Measurements from ENCODE around the gene FBXW8.

Gene FBXW8

DNA sequence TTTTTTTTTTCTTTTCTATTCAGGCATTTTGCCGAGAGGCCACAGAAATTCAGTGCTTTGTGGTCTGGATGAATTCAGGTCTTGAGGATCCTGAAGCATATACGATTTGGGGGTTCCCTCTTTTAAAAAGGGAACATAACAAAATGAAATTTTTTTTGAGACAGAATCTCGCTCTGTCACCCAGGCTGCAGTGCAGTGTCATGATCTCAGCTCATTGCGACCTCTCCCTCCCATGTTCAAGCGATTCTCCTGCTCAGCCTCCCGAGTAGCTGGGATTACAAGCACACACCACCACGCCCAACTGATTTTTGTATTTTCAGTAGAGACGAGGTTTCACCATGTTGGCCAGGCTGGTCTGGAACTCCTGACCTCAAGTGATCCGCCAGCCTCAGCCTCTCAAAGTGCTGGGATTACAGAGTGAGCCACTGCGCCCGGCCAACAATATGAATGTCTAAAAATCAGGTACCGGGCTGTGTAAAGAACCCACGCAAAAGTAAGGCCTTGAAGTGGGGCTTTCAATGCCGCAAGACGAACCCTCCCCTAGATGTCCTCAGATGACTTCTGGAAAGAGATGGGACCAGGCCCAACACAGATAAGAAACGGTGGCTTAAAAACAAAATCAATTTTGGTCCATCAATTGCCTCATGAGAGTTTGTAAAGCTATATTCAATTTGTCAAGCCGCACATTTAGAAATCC is 158.5 kb downstream of the FBXW8 start:
- H3K9me3 ChIP-seq (ENCODE audit: control insufficient read depth, insufficient read depth, low read depth, low read length): no peaks in the 10 kb centered on the region
- H3K4me3 ChIP-seq (ENCODE audit: low read depth, low read length): no peak overlapping the region
- ChIA-PET CTCF (no interaction called here), POLR2A (no interaction called here)
- no peak overlapping the region for H3K27ac ChIP-seq (ENCODE audit: extremely low read depth, low read depth, low read length)
- H3K36me3 ChIP-seq (ENCODE audit: control insufficient read depth in 2 of 2, insufficient read depth in 1 of 2, low read length in 2 of 2): no peaks in the 10 kb centered on the region
- TF ChIP-seq, protein P1, sequence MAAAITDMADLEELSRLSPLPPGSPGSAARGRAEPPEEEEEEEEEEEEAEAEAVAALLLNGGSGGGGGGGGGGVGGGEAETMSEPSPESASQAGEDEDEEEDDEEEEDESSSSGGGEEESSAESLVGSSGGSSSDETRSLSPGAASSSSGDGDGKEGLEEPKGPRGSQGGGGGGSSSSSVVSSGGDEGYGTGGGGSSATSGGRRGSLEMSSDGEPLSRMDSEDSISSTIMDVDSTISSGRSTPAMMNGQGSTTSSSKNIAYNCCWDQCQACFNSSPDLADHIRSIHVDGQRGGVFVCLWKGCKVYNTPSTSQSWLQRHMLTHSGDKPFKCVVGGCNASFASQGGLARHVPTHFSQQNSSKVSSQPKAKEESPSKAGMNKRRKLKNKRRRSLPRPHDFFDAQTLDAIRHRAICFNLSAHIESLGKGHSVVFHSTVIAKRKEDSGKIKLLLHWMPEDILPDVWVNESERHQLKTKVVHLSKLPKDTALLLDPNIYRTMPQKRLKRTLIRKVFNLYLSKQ (tag by site-specific recombination; IDR thresholded peaks at IDR 0.05; ENCODE audit: borderline replicate concordance): no peak
- TF ChIP-seq ZNF10 (tag by site-specific recombination; IDR thresholded peaks at IDR 0.05) (no peak), SETDB1 (IDR thresholded peaks at IDR 0.05; ENCODE audit: insufficient read length, low read length) (no peak), ZNF514 (tag by site-specific recombination; IDR thresholded peaks at IDR 0.05) (no peak), ZNF521 (tag by site-specific recombination; IDR thresholded peaks at IDR 0.05) (no peak), ZNF585B (tag by site-specific recombination; IDR thresholded peaks at IDR 0.05) (no peak), ZNF140 (tag by site-specific recombination; IDR thresholded peaks at IDR 0.05) (no peak), ZFP69B (tag by site-specific recombination; IDR thresholded peaks at IDR 0.05) (no peak), ZNF791 (tag by site-specific recombination; IDR thresholded peaks at IDR 0.05) (no peak)
- no peaks in the 10 kb centered on the region for H3K4me1 ChIP-seq (ENCODE audit: control insufficient read depth, insufficient read depth, low read length)

DNA sequence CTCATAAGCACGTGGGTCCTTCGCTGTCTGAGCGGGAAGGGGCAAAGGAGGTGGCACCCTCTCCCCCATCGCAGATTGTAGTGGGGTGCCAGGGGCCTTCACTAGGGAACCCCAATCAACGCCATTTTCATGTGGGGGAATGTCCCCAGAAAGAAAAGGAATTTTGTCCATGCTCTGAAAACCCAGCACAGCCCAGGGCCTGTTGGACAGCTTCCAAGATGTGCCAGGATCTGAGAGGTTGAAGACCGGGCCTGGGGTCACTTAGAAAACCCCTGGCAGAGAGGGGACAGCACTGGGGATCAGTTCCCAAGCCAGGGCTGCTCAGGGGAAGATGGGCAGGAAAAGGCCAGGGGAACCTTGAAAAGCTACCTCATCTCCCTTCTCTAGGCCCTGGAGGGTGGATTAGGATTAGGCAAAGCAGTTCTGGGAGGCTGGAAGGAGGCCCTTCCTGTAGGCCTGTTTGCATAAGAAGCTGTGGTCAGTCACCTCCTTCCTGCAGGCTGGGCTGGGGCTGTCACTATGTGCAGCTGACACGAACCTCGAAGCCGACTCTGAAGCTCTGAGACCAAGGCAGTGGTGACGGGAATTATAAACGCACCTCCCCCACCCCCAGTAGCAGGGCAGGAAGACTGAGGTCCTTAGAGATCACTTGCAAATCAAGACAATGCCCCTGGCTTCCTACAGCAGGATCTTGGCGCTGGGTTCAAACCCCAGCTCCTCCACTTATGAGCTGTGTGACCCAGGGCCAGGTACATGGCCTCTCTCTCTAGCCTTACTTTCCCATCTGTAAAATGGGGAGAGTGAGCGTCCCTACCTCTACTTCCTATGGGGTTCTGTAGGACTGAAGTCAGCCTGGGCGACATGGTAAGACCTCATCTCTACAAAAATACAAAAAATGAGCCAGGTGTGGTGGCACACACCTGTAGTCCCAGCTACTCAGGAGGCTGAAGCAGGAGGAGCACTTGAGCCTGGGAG is 159.5 kb downstream of the FBXW8 start:
- TF ChIP-seq, protein P2, sequence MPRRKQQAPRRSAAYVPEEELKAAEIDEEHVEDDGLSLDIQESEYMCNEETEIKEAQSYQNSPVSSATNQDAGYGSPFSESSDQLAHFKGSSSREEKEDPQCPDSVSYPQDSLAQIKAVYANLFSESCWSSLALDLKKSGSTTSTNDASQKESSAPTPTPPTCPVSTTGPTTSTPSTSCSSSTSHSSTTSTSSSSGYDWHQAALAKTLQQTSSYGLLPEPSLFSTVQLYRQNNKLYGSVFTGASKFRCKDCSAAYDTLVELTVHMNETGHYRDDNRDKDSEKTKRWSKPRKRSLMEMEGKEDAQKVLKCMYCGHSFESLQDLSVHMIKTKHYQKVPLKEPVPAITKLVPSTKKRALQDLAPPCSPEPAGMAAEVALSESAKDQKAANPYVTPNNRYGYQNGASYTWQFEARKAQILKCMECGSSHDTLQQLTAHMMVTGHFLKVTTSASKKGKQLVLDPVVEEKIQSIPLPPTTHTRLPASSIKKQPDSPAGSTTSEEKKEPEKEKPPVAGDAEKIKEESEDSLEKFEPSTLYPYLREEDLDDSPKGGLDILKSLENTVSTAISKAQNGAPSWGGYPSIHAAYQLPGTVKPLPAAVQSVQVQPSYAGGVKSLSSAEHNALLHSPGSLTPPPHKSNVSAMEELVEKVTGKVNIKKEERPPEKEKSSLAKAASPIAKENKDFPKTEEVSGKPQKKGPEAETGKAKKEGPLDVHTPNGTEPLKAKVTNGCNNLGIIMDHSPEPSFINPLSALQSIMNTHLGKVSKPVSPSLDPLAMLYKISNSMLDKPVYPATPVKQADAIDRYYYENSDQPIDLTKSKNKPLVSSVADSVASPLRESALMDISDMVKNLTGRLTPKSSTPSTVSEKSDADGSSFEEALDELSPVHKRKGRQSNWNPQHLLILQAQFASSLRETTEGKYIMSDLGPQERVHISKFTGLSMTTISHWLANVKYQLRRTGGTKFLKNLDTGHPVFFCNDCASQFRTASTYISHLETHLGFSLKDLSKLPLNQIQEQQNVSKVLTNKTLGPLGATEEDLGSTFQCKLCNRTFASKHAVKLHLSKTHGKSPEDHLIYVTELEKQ (tag by site-specific recombination; IDR thresholded peaks at IDR 0.05; ENCODE audit: borderline replicate concordance): no peak
- TF ChIP-seq ZNF707 (tag by site-specific recombination; IDR thresholded peaks at IDR 0.05): no peak
- Histone ChIP-seq H3K4me3 (ENCODE audit: low read depth, low read length) (no peak overlapping the region), H3K36me3 (ENCODE audit: control insufficient read depth in 2 of 2, insufficient read depth in 1 of 2, low read length in 2 of 2) (no peaks in the 10 kb centered on the region), H3K27ac (ENCODE audit: extremely low read depth, low read depth, low read length) (no peak overlapping the region), H3K4me1 (ENCODE audit: control insufficient read depth, insufficient read depth, low read length) (no peaks in the 10 kb centered on the region), H3K9me3 (ENCODE audit: control insufficient read depth, insufficient read depth, low read depth, low read length) (no peaks in the 10 kb centered on the region)
- ChIA-PET POLR2A (no interaction called here), CTCF (no interaction called here)

DNA sequence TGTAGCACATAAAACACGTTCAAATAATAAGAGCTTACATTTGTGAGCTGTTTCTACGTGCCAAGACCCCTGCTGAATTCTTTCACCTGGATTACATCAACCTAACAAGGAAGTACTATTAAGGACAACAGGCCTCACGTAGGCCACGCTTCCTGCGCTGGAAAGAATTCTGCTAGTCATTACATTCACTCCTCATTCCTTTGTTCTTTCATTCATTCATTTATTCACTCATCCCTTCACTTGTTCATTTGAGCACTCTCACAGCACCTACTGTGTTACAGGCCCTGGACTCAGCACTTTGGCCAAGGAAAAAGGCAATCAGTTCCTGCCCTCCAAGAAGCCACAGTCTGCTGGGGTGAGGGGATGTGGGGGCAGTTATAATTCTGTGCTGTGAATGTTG is 160.3 kb downstream of the FBXW8 start:
- Histone ChIP-seq H3K36me3 (ENCODE audit: control insufficient read depth in 2 of 2, insufficient read depth in 1 of 2, low read length in 2 of 2) (no peaks in the 10 kb centered on the region), H3K9me3 (ENCODE audit: control insufficient read depth, insufficient read depth, low read depth, low read length) (no peaks in the 10 kb centered on the region), H3K4me1 (ENCODE audit: control insufficient read depth, insufficient read depth, low read length) (no peaks in the 10 kb centered on the region), H3K4me3 (ENCODE audit: low read depth, low read length) (no peak overlapping the region), H3K27ac (ENCODE audit: extremely low read depth, low read depth, low read length) (no peak overlapping the region)
- TF ChIP-seq, protein P3, sequence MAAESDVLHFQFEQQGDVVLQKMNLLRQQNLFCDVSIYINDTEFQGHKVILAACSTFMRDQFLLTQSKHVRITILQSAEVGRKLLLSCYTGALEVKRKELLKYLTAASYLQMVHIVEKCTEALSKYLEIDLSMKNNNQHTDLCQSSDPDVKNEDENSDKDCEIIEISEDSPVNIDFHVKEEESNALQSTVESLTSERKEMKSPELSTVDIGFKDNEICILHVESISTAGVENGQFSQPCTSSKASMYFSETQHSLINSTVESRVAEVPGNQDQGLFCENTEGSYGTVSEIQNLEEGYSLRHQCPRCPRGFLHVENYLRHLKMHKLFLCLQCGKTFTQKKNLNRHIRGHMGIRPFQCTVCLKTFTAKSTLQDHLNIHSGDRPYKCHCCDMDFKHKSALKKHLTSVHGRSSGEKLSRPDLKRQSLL (tag by site-specific recombination; IDR thresholded peaks at IDR 0.05): no peak
- TF ChIP-seq ZNF274 (IDR thresholded peaks at IDR 0.05; ENCODE audit: low read length) (no peak), ZNF274 (tag by site-specific recombination; IDR thresholded peaks at IDR 0.05; ENCODE audit: borderline replicate concordance) (no peak), KLF10 (tag by site-specific recombination; IDR thresholded peaks at IDR 0.05) (no peak), ZNF473 (tag by site-specific recombination; IDR thresholded peaks at IDR 0.05) (no peak)
- TF ChIP-seq, protein P4, sequence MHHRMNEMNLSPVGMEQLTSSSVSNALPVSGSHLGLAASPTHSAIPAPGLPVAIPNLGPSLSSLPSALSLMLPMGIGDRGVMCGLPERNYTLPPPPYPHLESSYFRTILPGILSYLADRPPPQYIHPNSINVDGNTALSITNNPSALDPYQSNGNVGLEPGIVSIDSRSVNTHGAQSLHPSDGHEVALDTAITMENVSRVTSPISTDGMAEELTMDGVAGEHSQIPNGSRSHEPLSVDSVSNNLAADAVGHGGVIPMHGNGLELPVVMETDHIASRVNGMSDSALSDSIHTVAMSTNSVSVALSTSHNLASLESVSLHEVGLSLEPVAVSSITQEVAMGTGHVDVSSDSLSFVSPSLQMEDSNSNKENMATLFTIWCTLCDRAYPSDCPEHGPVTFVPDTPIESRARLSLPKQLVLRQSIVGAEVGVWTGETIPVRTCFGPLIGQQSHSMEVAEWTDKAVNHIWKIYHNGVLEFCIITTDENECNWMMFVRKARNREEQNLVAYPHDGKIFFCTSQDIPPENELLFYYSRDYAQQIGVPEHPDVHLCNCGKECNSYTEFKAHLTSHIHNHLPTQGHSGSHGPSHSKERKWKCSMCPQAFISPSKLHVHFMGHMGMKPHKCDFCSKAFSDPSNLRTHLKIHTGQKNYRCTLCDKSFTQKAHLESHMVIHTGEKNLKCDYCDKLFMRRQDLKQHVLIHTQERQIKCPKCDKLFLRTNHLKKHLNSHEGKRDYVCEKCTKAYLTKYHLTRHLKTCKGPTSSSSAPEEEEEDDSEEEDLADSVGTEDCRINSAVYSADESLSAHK (tag by site-specific recombination; IDR thresholded peaks at IDR 0.05): no peak
- TF ChIP-seq, protein P5, sequence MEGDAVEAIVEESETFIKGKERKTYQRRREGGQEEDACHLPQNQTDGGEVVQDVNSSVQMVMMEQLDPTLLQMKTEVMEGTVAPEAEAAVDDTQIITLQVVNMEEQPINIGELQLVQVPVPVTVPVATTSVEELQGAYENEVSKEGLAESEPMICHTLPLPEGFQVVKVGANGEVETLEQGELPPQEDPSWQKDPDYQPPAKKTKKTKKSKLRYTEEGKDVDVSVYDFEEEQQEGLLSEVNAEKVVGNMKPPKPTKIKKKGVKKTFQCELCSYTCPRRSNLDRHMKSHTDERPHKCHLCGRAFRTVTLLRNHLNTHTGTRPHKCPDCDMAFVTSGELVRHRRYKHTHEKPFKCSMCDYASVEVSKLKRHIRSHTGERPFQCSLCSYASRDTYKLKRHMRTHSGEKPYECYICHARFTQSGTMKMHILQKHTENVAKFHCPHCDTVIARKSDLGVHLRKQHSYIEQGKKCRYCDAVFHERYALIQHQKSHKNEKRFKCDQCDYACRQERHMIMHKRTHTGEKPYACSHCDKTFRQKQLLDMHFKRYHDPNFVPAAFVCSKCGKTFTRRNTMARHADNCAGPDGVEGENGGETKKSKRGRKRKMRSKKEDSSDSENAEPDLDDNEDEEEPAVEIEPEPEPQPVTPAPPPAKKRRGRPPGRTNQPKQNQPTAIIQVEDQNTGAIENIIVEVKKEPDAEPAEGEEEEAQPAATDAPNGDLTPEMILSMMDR (tag by site-specific recombination; IDR thresholded peaks at IDR 0.05): no peak
- ChIA-PET POLR2A (interaction anchor here (0.9 kb wide), 1 partner anchor 23 kb away, joined by 3 read pairs; no protein-coding TSS in a partner anchor), CTCF (no interaction called here)
